GM19324 (cell line): ENCODE measurements around the gene UBE2R2.
"Not testable (repeated sequence)": the region's sequence is repeated elsewhere in the genome, so short reads cannot be mapped to it uniquely, and the experiment has no call there.

Experiments used
- ATAC-seq: cut with Tn5 transposase; IDR thresholded peaks from one replicate; pipeline ENCODE4 v1.9.1; 2021; ENCODE audit warnings: mild to moderate bottlenecking, moderate library complexity; ENCODE audit not compliant: unreplicated experiment, low FRiP score

UBE2R2 gene

GRCh38 chr9:33816327-33817252, at the start of gene UBE2R2:
UBE2R2 (plus strand) TSS chr9:33817160; CDS start chr9:33817758, 598 bp downstream.
- peak; percentile 69 for ATAC-seq

- ATAC-seq, result not testable (repeated sequence)
Measured at GRCh38 chr9:33770156-33770880, 46.6 kb upstream of the UBE2R2 start.

GRCh38 chr9:33773135-33773534, 43.8 kb upstream of the UBE2R2 start:
- not testable (repeated sequence) for ATAC-seq

GRCh38 chr9:33774074-33774659, 42.8 kb upstream of the UBE2R2 start:
- ATAC-seq, result not testable (repeated sequence)

- no peak for ATAC-seq
Measured at GRCh38 chr9:33776578-33776977, 40.4 kb upstream of the UBE2R2 start.

GRCh38 chr9:33778700-33779351, 38.1 kb upstream of the UBE2R2 start:
- ATAC-seq, result no peak

GRCh38 chr9:33780276-33780675, 36.7 kb upstream of the UBE2R2 start:
- ATAC-seq, result no peak

GRCh38 chr9:33781736-33782135, 35.2 kb upstream of the UBE2R2 start:
- ATAC-seq, result no peak

- ATAC-seq, result no peak
Measured at GRCh38 chr9:33782395-33783152, 34.4 kb upstream of the UBE2R2 start.

GRCh38 chr9:33785914-33786313, 31.0 kb upstream of the UBE2R2 start:
- ATAC-seq, result no peak

- no peak for ATAC-seq
Measured at GRCh38 chr9:33786681-33787080, 30.3 kb upstream of the UBE2R2 start.

GRCh38 chr9:33787839-33788238, 29.1 kb upstream of the UBE2R2 start:
- ATAC-seq, result no peak

GRCh38 chr9:33789429-33789828, 27.5 kb upstream of the UBE2R2 start:
- ATAC-seq, result not testable (repeated sequence)

- no peak for ATAC-seq
Measured at GRCh38 chr9:33791117-33791516, 25.8 kb upstream of the UBE2R2 start.

- ATAC-seq, result not testable (repeated sequence)
Measured at GRCh38 chr9:33793496-33793895, 23.5 kb upstream of the UBE2R2 start.

- ATAC-seq, result no peak
Measured at GRCh38 chr9:33794560-33794959, 22.4 kb upstream of the UBE2R2 start.

GRCh38 chr9:33795281-33795680, 21.7 kb upstream of the UBE2R2 start, which contains the start of gene PRSS3:
PRSS3 (plus strand) TSS chr9:33795561; CDS start chr9:33795574, 13 bp downstream.
- no peak for ATAC-seq

GRCh38 chr9:33795819-33796218, 21.1 kb upstream of the UBE2R2 start:
- no peak for ATAC-seq

GRCh38 chr9:33796679-33797078, 20.3 kb upstream of the UBE2R2 start:
- ATAC-seq, result not testable (repeated sequence)

- ATAC-seq, result no peak
Measured at GRCh38 chr9:33797837-33798236, 19.1 kb upstream of the UBE2R2 start.
